HepG2 (cell line): ENCODE measurements around the gene ZNF48. TPM values are rescaled to one million over a fixed set of nuclear protein-coding genes. Genes with fewer than 3 reads are reported as not detected.
A peak's percentile ranks its signal among the peaks of the same experiment; 100 is the strongest.

ENCODE experiments used
- ATF5 ChIP-seq: sonication (generic); formaldehyde crosslinking; IDR thresholded peaks from 2 replicates; pipeline ENCODE4 v1.4.0; 2020; ENCODE audit warnings: mild to moderate bottlenecking, low read depth, missing genetic modification reagents
- BCLAF1 ChIP-seq: fragments of 450-650 bp; IDR thresholded peaks from 2 replicates; pipeline ENCODE4 v1.6.1; 2017; ENCODE audit warnings: mild to moderate bottlenecking
- GABPA ChIP-seq, 2 experiments: IDR thresholded peaks; 2 replicates each; pipeline ENCODE4 v1.6.1; 2011 to 2016; ENCODE audit warnings: low read depth in 2 of 2, low read length in 1 of 2, missing biosample characterization in 1 of 2, missing genetic modification characterization in 1 of 2
- GLMP ChIP-seq: sonication (generic); formaldehyde crosslinking; IDR thresholded peaks from 2 replicates; pipeline ENCODE4 v1.9.0; 2021; ENCODE audit warnings: missing genetic modification reagents, mild to moderate bottlenecking, borderline replicate concordance
- HBP1 ChIP-seq: IDR thresholded peaks from 2 replicates; pipeline ENCODE4 v1.6.1; 2016; ENCODE audit warnings: low read depth, control low read depth
- KMT2A ChIP-seq: sonication (generic); formaldehyde crosslinking; IDR thresholded peaks from 2 replicates; pipeline ENCODE4 v1.4.0; 2020; ENCODE audit warnings: missing genetic modification reagents
- MEIS1 ChIP-seq: sonication (generic); formaldehyde crosslinking; IDR thresholded peaks from 2 replicates; pipeline ENCODE4 v1.9.0; 2021; ENCODE audit warnings: mild to moderate bottlenecking, missing genetic modification reagents, moderate library complexity, borderline replicate concordance
- SRSF4 ChIP-seq: fragments of 200-400 bp; formaldehyde crosslinking; IDR thresholded peaks from one replicate; pipeline ENCODE4 v1.6.1; 2018; ENCODE audit warnings: mild to moderate bottlenecking, low read depth, low read length, moderate library complexity; ENCODE audit not compliant: poor library complexity, severe bottlenecking
- YY1 ChIP-seq: IDR thresholded peaks from 2 replicates; pipeline ENCODE4 v1.6.1; 2011; ENCODE audit warnings: low read length, low read depth, moderate library complexity, mild to moderate bottlenecking; ENCODE audit not compliant: insufficient read depth, insufficient replicate concordance
- ZC3H4 ChIP-seq: sonication (generic); formaldehyde crosslinking; IDR thresholded peaks from 2 replicates; pipeline ENCODE4 v1.4.0; 2020; ENCODE audit warnings: missing genetic modification reagents, borderline replicate concordance
- ZFP1 ChIP-seq: IDR thresholded peaks from 2 replicates; pipeline ENCODE4 v1.6.1; 2016
- ZNF232 ChIP-seq: sonication (generic); formaldehyde crosslinking; IDR thresholded peaks from 2 replicates; pipeline ENCODE4 v1.4.0; 2020; ENCODE audit warnings: missing genetic modification reagents, borderline replicate concordance
- ZNF275 ChIP-seq: sonication (generic); formaldehyde crosslinking; IDR thresholded peaks from 2 replicates; pipeline ENCODE4 v1.8.0; 2022; ENCODE audit warnings: missing genetic modification reagents, mild to moderate bottlenecking, inconsistent platforms, borderline replicate concordance
- ZNF333 ChIP-seq: sonication (generic); formaldehyde crosslinking; IDR thresholded peaks from 2 replicates; pipeline ENCODE4 v1.4.0; 2020; ENCODE audit warnings: mild to moderate bottlenecking, missing genetic modification reagents, borderline replicate concordance
- ZNF564 ChIP-seq: sonication (generic); formaldehyde crosslinking; IDR thresholded peaks from 2 replicates; pipeline ENCODE4 v1.8.1; 2023; ENCODE audit warnings: mild to moderate bottlenecking, missing genetic modification reagents
- polyA plus RNA-seq, 8 experiments: library from polyadenylated mRNA; depleted of rRNA in 3 of 8; stranded (reverse) in 7 of 8; unstranded in 1 of 8; fragments of >200 nt; fragmentation: Illumina TruSeq in 4 of 8; extraction: Trizol in 4 of 8; gene quantifications; 2 replicates each; pipeline versions ENCODE4 v1.2.1 to v1.2.3, GENCODE V29; 2011 to 2016; ENCODE audit warnings: low read depth in 4 of 8, missing spikeins in 1 of 8, mixed read lengths in 1 of 8; ENCODE audit not compliant: insufficient read depth in 1 of 8
- total RNA-seq, 5 experiments: library from RNA; depleted of rRNA; stranded (reverse); fragments of >200 nt; fragmentation: Illumina TruSeq; extraction: Trizol; gene quantifications; 2 replicates each; pipeline ENCODE4 v1.2.3, GENCODE V29; 2016; ENCODE audit warnings: low read depth in 1 of 5

Gene ZNF48
- total and polyA plus RNA-seq, 2 of the 13 experiments (the other 11 are each of a cell fraction or from before 2014, with no cell fraction given): 9.9 to 12.3 TPM

GRCh38 chr16:30369091-30369937 lies 25.9 kb upstream of the ZNF48 start (continued):
- no peak for TF ChIP-seq BCLAF1
- no peak for TF ChIP-seq SRSF4
- no peak for TF ChIP-seq HBP1 (CRISPR knock-in tag)
- TF ChIP-seq ZNF564 (CRISPR knock-in tag): no peak
- no peak for TF ChIP-seq MEIS1
- peak; percentile 32; the same call in 1 of the 2 replicates for TF ChIP-seq KMT2A
- TF ChIP-seq ZNF333: no peak
- no peak for TF ChIP-seq ZFP1 (CRISPR knock-in tag)
- no peak for TF ChIP-seq ZNF275
- no peak for TF ChIP-seq ATF5 (CRISPR knock-in tag)
- no peak for TF ChIP-seq GLMP (CRISPR knock-in tag)
- TF ChIP-seq ZC3H4 (CRISPR knock-in tag): no peak
- no peak for TF ChIP-seq YY1
- 0 out of 2 replicates have a peak, but pooled peaks have one; percentile 16 for TF ChIP-seq ZNF232 (CRISPR knock-in tag)
- no peak for TF ChIP-seq GABPA (IDR thresholded peaks at IDR 0.05; ENCODE audit: low read depth, low read length)
- TF ChIP-seq GABPA (CRISPR knock-in tag; IDR thresholded peaks at IDR 0.05; ENCODE audit: low read depth): no peak
